Breast epithelium (tissue), 4 donors: ENCODE data around the gene SDCCAG8. TPM values are rescaled to one million over a fixed set of nuclear protein-coding genes. Genes with fewer than 3 reads are reported as not detected.

Experiments used
- DNase-seq, 2 donors: peaks; one replicate each; pipeline ENCODE4 v3.0.0-alpha.2; 2019; ENCODE audit warnings: low spot score in 2 of 2
- H3K27ac ChIP-seq, 2 donors: fragments of 200-600 bp; sonication (generic) in 1 of 2; one replicate each; pipeline ENCODE4 v1.5.1; 2016 to 2019; ENCODE audit warnings: mild to moderate bottlenecking in 1 of 2
- H3K27me3 ChIP-seq, 2 donors: fragments of 200-600 bp; sonication (generic) in 1 of 2; one replicate each; pipeline versions ENCODE4 v1.5.1 to v1.6.0; 2017 to 2019; ENCODE audit warnings: control low read depth in 1 of 2, mild to moderate bottlenecking in 1 of 2
- H3K36me3 ChIP-seq: fragments of 200-600 bp; one replicate; pipeline ENCODE4 v1.5.1; 2019
- H3K4me1 ChIP-seq, 2 donors: fragments of 200-600 bp; sonication (generic); one replicate each; pipeline ENCODE4 v1.5.1; 2016 to 2019; ENCODE audit warnings: control low read depth in 1 of 2
- H3K4me3 ChIP-seq, 3 donors: fragments of 200-600 bp; sonication (generic); 1 replicate in 2 of 3; 2 replicates in 1 of 3; pipeline ENCODE4 v1.5.1; 2016 to 2019; ENCODE audit warnings: mild to moderate bottlenecking in 3 of 3, moderate library complexity in 2 of 3
- H3K9me3 ChIP-seq, 2 donors: fragments of 200-600 bp; sonication (generic) in 1 of 2; one replicate each; pipeline ENCODE4 v1.5.1; 2016 to 2019; ENCODE audit warnings: control low read depth in 1 of 2
- POLR2A ChIP-seq: fragments of 450-650 bp; IDR thresholded peaks from one replicate; pipeline ENCODE4 v1.6.1; 2016; ENCODE audit warnings: antibody characterized with exemption, mild to moderate bottlenecking, moderate library complexity
- POLR2AphosphoS5 ChIP-seq, 3 donors: sonication (generic); formaldehyde crosslinking; IDR thresholded peaks; one replicate each; pipeline ENCODE4 v1.6.1; 2017; ENCODE audit warnings: antibody characterized with exemption in 3 of 3
- intact Hi-C: fragments of 100-400 bp; cut with DNase I; formaldehyde crosslinking; loops from one replicate; pipeline ENCODE4 v1.15.1; 2023; ENCODE audit warnings: low total_unique reads
- total RNA-seq, 3 donors: library from RNA; depleted of rRNA; stranded (reverse); fragments of >200 nt; gene quantifications; one replicate each; pipeline ENCODE4 v1.1.0, GENCODE V29; 2016
- TF ChIP-seq, protein P1 (sequence below), 3 donors: fragments of 450-650 bp; IDR thresholded peaks; one replicate each; pipeline ENCODE4 v1.5.1; 2016 to 2017; ENCODE audit warnings: antibody characterized with exemption in 3 of 3, mild to moderate bottlenecking in 3 of 3, moderate library complexity in 3 of 3

Gene SDCCAG8
- total RNA-seq, 3 donors from 2014 or later, result 48.6 to 73.0 (median 62.3) TPM

- no peaks in the 10 kb centered on the region for H3K36me3 ChIP-seq
- TF ChIP-seq POLR2A, result no peak
- TF ChIP-seq, protein P1, sequence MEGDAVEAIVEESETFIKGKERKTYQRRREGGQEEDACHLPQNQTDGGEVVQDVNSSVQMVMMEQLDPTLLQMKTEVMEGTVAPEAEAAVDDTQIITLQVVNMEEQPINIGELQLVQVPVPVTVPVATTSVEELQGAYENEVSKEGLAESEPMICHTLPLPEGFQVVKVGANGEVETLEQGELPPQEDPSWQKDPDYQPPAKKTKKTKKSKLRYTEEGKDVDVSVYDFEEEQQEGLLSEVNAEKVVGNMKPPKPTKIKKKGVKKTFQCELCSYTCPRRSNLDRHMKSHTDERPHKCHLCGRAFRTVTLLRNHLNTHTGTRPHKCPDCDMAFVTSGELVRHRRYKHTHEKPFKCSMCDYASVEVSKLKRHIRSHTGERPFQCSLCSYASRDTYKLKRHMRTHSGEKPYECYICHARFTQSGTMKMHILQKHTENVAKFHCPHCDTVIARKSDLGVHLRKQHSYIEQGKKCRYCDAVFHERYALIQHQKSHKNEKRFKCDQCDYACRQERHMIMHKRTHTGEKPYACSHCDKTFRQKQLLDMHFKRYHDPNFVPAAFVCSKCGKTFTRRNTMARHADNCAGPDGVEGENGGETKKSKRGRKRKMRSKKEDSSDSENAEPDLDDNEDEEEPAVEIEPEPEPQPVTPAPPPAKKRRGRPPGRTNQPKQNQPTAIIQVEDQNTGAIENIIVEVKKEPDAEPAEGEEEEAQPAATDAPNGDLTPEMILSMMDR (IDR thresholded peaks at IDR 0.05), result no peak
- no peak for TF ChIP-seq POLR2AphosphoS5 (IDR thresholded peaks at IDR 0.05)
- H3K4me3 ChIP-seq, result peak overlapping the region in 2 of 3 donors; percentile 45 to 60
These were observed 218.5 kb downstream of the SDCCAG8 start for GRCh38 chr1:243474136-243474881.

GRCh38 chr1:243474906-243475305 lies 219.1 kb downstream of the SDCCAG8 start:
- no peak for DNase-seq
- no peaks in the 10 kb centered on the region for H3K36me3 ChIP-seq
- H3K27ac ChIP-seq, result no peak overlapping the region
- no peaks in the 10 kb centered on the region for H3K27me3 ChIP-seq
- intact Hi-C loops, result no loop called here
- no peak for TF ChIP-seq POLR2A
- TF ChIP-seq POLR2AphosphoS5 (IDR thresholded peaks at IDR 0.05), result no peak
- TF ChIP-seq, protein P1 (IDR thresholded peaks at IDR 0.05), result no peak
- H3K4me3 ChIP-seq, result no peak overlapping the region
- no peaks in the 10 kb centered on the region for H3K4me1 ChIP-seq
- H3K9me3 ChIP-seq, result no peaks in the 10 kb centered on the region

More at GRCh38 chr1:243474136-243474881, 218.5 kb downstream of the SDCCAG8 start:
- intact Hi-C loops, result no loop called here
- H3K27ac ChIP-seq, result peak overlapping the region in 1 of 2 donors; percentile 21
- DNase-seq, result no peak
- H3K27me3 ChIP-seq, result no peaks in the 10 kb centered on the region
- H3K4me1 ChIP-seq, result no peaks in the 10 kb centered on the region
- H3K9me3 ChIP-seq, result no peaks in the 10 kb centered on the region

DNA sequence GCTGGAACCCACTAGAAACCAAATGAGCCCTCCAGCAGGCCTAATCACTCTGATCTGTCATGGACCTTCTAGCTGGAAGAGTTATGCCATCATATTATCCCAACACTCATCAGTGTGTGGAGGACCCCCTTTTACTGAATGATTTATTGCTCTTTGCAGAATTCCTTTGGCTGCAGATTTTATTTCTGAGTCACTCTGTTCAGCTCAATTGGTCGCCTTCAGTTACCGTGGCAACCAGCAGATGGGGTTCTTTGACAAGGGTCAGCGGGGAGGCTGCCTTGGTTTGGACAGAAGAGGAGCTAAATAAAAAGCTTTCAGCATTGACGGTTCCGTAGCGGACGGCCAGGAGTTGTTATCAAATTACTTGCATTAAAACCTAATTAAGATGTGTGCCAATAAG lies 220.1 kb downstream of the SDCCAG8 start:
- no peak for DNase-seq
- Histone ChIP-seq H3K27ac (no peak overlapping the region), H3K9me3 (no peaks in the 10 kb centered on the region), H3K36me3 (no peaks in the 10 kb centered on the region), H3K4me1 (no peaks in the 10 kb centered on the region), H3K27me3 (no peaks in the 10 kb centered on the region), H3K4me3 (no peak overlapping the region)
- intact Hi-C loops, result no loop called here
- TF ChIP-seq, protein P1 (IDR thresholded peaks at IDR 0.05), result no peak
- no peak for TF ChIP-seq POLR2AphosphoS5 (IDR thresholded peaks at IDR 0.05)
- TF ChIP-seq POLR2A, result no peak

DNA sequence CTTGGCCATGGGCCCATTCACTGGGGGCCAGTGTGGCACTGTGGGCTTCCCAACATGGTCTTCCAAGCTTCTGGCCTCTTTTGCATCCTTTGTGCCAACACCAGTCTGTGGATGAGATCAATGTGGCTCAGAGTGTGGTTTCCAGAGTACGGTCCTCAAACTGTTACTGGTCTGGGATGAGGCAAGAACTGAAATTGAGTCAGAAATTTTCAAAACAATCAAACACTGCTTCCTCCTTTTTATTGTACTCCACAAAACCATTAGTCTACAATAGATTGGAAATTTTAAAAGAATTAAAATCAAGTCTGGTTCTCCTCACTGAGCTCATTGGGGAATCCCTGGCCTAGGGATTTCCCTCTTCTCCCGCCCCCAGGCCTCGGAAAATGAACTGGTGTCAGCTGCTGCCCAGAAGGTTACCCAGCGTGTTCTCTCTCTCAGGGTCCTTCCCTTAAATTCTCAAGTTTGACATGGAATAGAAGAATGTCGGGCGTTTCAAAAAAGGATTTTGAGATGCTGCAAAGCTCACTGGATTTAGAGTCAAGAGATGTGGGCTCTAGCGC lies 222.0 kb downstream of the SDCCAG8 start:
- no peaks in the 10 kb centered on the region for H3K36me3 ChIP-seq
- no peaks in the 10 kb centered on the region for H3K4me1 ChIP-seq
- no peak for TF ChIP-seq POLR2AphosphoS5 (IDR thresholded peaks at IDR 0.05)
- TF ChIP-seq POLR2A, result no peak
- TF ChIP-seq, protein P1 (IDR thresholded peaks at IDR 0.05), result no peak
- H3K27me3 ChIP-seq, result no peaks in the 10 kb centered on the region
- H3K4me3 ChIP-seq, result no peak overlapping the region
- no peak for DNase-seq
- no peaks in the 10 kb centered on the region for H3K9me3 ChIP-seq
- intact Hi-C loops, result no loop called here
- no peak overlapping the region for H3K27ac ChIP-seq

DNA sequence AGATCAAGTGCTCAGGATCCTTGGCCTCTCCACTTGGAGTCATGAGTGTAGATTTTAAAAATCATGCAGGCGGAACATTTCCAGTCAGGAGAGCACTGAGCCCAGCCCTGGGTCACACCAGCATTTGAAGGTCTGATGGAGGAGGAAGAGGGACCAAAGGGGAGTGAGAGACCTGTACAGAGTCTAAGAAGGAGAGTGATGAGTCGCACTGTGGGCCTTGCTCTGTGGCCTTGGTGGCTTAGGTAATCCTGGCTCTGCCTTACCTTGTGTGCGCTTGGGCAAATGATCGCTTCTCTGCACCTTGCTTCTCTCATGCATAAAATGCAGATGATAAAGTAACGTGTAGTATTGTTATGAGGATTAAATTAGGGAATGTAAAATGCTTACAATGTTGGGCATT lies 225.3 kb downstream of the SDCCAG8 start:
- Histone ChIP-seq H3K4me3 (no peak overlapping the region), H3K27me3 (no peaks in the 10 kb centered on the region), H3K27ac (no peak overlapping the region), H3K4me1 (no peaks in the 10 kb centered on the region), H3K36me3 (no peaks in the 10 kb centered on the region), H3K9me3 (no peaks in the 10 kb centered on the region)
- intact Hi-C loops, result no loop called here
- DNase-seq, result no peak
- TF ChIP-seq, protein P1 (IDR thresholded peaks at IDR 0.05), result no peak
- TF ChIP-seq POLR2A, result no peak
- no peak for TF ChIP-seq POLR2AphosphoS5 (IDR thresholded peaks at IDR 0.05)
